Stimulated activated CD8-positive, alpha-beta memory T cell treated with anti-CD3 and anti-CD28 coated beads, Interleukin-4, amount 100 ng/mL, for 1 hour (primary cell): ENCODE measurements around the gene CYP51A1.
"Not testable (repeated sequence)": the region's sequence is repeated elsewhere in the genome, so short reads cannot be mapped to it uniquely, and the experiment has no call there.

Experiments used
- DNase-seq, 2 donors: peaks; one replicate each; pipeline ENCODE4 v3.0.0-alpha.2; 2020; ENCODE audit warnings: low read depth in 2 of 2, low spot score in 1 of 2

The CYP51A1 gene

DNA sequence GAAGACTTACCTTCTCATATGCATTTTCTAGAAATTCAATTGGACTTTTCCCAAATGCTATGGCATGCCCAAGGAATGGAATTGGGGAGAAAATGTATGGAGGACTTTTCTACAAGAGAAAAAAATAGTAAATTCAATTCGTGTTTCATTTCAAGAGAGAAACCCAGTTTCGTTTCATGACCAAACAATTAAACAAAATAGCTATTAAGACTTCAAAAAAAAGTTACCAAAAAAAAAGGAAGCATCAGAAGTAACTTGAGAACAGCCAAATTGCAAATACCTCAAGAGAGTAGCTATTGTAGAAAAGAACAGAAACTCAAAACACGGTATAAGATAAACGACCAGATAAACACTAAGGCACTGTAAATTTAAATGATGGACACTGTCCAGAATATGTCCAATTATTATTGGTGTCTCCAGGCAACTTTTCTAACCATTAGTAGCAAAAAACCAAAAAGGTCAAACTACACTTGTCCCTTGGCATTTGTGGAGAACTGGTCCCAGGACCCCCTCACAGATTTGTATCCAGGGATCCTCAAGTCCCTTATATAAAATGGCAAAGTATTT lies 2.4 kb downstream of the CYP51A1 start:
- DNase-seq, result no peak

DNA sequence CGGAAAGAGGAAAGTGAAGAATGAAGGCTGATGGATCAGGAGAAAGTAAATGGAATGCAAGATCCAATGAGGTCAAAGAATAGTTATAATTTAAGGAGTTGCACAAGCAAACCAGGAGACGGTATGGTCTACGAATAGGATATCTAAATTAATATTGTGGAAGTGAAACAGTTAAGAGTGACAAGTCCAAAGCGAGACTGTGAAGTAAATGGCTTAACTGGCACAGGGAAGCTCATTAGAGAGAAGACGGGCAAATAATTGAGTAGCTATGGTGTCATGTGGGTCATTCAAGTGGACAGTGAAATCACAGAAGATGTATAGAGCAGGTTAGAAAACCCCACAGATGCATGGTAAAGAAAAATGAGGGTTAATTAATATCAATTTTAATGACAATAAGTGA lies 3.2 kb downstream of the CYP51A1 start:
- no peak for DNase-seq

DNA sequence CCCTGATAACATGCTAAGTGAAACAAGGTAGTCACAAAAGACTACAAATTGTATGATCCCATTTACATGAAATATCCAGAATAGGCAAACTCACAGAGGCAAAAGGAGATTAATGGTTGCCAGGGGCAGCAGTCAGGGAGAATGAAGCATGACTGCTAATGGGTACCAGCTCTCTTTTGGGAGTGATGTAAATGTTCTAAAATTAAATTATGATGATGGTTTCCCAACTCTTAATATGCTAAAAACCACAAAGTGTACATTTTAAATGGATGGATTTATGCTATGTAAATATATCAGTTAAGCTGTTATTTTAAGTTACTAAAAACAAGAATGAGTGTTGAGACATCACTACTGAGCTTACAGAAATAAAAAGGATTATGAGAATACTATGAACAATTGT lies 12.6 kb downstream of the CYP51A1 start:
- DNase-seq, result no peak

DNA sequence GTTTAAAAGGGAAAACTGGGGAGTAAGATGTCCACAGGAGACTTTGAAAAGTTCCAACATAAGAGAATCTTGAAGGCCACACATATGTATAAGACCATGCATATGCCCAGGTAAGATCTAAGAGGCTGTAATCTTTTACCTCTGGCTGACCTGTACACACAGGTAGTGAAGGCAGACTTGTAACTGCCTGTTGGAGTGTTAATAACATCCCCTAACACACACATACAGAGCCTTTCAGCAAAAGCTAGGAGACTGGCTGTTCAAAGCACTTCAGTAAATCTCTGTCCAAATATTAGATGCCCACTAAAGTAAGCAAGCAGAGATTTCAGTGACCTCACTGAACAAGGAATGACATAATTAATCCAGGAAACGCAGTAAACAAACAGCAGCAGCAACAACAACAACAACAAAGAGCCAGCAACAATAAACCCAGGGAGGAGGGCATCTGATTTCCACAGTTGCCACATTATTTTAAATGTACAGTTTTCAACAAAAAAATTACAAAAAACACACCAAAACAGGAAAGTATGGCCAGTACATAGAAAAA lies 15.0 kb downstream of the CYP51A1 start:
- DNase-seq, result no peak

DNA sequence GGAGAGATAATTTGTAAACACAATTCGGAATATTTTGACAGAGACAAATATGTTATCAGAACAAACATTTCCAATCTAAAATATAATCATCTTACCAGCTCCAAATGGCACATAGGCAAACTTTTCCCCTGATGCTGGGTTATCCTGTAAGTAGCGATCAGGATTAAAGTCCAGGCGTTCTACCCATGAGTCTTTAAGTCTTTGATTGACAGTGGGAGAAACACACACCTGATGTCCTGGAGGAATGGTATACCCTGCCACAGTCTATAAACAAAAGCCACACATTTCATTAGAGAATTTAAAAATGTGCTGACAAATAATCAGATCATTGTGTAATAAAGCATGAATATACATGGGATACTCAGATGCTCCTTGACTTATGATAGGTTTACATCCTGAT lies 17.3 kb downstream of the CYP51A1 start:
- DNase-seq, result no peak

DNA sequence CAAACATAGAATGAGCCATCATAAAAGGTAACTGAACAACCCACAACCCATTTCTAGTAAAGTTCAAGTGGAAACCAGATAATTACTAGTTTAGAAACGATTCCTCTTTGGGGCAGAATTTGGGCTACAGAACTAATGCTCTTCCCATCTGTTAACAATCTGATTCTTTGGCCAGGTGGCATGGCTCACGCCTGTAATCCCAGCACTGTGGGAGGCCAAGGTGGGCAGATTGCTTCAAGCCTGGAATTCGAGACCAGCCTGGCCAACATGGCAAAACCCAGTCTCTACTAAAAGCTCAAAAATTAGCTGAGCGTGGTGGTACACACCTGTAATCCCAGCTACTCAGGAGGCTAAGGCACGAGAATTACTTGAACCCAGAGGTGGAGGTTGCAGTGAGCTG lies 18.5 kb downstream of the CYP51A1 start:
- DNase-seq, result no peak

DNA sequence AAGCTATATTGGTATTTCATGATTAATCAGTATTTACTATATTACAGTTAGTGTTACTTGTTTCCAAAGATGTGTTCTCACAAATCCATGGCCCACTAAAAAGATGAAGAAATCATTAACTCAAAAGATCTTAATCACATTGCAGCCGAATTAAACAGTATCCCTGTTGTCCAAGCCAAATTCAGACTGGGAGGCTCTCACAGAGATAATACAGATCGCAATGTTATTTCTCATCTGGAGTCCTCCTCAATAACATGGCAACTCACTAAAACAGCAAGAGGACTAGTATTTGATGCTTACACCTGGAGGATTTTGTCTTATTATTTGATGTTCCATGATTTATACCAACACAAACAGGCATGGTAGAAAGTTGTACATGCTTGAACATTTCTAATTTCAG lies 23.4 kb downstream of the CYP51A1 start:
- DNase-seq, result no peak

DNA sequence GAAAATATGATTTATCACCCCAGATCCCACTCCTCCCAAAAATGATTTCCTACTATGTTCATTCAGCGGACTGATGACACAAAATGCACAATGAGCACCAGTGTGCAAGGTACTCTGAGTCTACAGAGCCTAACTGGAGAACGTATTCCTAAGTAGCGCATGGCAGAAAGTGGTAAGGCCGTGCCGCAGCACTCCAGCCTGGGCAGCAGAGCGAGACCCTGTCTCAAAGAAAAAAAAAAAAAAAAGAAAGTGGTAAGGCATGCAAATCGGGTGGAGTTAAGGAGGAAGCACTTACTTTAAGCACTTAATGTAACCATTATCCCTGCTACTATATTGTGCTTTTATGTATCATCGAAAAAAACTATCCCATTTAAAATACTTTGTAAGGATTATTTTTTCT lies 25.5 kb downstream of the CYP51A1 start:
- no peak for DNase-seq

DNA sequence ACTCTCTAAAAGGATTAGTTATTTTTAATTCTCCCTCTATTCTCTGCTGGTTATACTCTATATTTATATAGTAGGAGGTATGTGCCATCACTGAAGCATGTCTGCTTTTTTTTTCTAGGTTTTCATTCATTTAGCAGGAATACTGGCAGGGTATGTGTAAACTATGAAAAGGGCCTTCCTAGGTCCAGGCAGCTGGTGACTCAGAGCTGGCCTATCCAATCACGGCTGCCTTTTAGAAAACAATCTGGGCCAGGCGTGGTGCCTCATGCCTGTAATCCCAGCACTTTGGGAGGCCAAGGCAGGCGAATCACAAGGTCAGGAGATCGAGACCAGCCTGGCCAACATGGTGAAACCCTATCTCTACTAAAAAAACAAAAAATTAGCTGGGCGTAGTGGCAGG lies 31.4 kb downstream of the CYP51A1 start:
- DNase-seq, result not testable (repeated sequence)

DNA sequence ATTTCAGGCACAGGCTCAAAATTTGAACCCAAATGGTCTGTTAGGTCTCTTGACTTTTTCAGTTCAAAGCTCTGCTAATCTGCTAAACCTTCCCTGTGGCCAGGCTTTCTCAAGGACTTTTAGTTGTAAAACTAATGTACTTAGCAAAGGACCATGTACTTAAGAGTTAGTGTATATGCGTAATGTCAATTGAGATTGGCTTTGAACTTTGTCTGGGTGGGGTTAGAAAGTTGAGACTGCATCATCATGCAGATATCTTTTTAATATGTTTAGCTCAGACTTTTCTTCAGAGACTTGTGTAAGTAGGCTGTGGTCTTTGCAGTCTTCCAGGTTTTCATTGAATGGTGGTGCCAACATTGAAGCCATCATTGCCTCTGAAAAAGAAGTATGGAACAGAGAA lies 33.7 kb downstream of the CYP51A1 start:
- no peak for DNase-seq

DNA sequence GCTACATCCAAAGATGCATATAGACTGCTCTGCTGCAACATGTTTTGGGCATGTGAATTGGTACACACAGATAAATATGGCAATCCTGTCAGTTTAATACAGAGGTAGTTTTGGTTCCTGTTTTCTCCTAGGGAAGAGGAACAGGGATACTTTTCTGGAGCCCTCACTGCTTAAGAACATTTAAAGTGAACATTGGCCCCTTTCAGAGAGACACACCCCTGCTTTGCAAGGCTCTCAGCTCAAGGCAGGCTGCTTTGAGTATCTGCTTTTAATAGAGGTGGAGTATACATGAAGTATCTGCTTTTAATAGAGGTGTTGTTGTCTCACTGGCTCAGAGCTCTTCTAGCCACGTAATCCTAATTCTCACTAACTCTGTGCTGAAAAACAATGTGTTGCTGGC lies 38.9 kb downstream of the CYP51A1 start:
- no peak for DNase-seq

DNA sequence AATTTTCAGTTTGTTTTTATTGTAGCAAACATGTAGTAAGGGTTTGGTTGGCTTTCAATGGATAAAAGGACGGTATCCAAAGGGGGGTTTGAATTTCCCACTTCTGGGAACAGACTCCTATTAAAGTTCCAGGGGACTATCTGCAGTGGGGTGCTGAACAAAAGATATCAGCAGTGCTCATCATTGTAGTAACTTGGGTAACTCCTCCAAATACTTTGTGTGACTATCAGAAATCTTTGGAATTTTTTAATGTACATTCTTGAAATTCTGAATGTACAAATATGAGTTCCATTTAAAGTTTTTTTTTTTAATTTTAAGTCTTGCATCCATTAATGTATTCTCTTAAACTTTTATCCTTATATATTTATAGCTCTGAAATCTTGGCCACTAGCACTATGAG lies 42.1 kb downstream of the CYP51A1 start:
- no peak for DNase-seq

DNA sequence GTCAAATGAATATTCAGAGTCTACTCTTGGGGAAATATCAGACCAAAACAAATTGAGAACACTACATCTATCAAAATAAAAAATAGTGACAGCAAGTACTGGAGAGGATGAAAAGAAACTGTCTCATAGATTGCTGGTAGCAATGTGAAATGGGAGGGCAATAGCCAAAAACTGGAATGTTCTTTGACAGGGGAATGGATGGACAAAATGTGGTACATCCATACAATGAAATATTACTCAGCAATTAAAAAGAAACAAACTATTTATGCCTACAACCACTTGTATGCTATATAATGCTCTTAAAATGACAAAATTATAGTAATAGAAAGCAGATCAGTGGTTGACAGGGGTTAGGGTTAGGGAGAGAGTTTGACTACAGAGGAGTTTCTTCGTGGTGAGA lies 46.0 kb downstream of the CYP51A1 start:
- no peak for DNase-seq

DNA sequence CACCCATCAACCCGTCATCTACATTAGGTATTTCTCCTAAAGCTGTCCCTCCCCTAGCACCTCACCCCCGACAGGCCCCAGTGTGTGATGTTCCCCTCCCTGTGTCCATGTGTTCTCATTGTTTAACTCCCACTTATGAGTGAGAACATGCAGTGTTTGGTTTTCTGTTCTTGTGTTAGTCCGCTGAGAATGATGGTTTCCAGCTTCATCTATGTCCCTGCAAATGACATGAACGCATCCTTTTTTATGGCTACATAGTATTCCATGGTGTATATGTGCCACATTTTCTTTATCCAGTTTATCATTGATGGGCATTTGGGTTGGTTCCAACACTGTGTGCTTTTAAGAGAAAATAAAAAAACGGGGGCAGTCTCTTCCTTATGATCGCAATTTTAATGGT lies 50.4 kb downstream of the CYP51A1 start:
- not testable (repeated sequence) for DNase-seq

DNA sequence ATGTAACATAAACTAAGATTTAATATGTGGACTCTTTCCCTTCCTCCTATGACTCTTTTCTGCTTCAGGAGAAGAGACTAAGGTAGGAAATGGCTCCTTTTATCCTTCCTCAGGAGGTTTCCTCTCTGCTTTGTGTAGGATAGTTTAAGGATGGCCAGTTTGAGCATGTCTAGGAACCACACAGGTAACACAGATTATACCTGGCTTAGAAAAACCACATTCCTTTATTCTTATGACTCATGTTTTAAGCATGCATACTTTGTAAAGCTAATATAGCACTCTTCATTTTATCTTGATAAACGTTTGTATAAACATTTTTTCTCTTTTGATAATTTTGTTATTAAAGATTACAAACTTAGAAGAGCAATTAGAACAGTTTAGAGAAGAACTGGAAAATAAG lies 57.8 kb downstream of the CYP51A1 start:
- DNase-seq, result no peak

DNA sequence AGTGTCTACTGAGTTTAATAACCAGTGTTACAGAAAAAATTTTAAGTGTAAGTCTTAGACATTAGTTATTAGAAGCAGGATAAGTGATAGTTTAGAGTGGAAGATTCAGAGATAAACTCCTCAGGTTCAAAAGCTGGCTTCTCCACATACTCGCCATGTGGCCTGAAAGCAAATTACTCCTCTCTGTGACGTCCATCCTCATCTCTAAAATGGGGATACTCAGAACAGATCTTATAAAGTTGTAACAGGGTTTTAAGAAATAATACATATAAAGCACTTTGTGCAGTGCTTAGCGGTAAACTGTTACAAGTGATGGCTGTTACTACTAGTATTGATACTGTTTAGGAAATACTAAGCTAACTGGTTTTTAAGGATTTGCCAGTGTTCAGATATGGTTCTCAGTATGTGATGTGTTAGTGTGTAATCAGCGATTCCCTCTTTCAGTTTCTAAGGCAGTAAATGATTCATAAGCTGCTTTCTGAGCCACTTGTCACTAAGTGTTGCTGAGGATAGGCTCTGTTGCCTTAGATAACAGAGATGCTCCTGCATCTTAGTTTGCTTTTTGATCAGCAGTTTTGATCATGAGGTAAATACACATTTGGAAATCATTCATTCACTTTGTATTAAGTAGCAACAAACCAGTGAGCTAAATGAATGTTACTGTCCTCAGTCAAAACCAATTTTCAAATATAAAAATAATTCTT lies 58.7 kb downstream of the CYP51A1 start:
- no peak for DNase-seq

DNA sequence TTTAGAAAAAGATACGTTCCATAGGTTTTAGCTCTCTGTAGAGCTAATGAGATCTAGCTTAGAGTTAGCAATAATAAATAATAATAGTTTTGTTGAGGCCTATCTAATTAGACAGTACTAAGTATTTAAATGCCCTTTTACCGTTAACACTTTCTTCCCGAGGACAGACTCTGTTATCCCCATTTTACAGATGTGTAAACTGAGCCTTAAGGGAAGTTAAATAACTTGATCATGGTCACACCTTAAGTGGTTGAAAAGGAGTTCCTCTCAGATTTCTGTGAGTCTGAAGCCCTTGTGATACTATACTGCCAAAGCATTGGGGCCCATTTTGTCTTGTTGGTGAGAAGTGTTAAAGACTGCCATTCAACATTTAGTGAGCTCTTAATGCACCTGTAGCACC lies 61.6 kb downstream of the CYP51A1 start:
- DNase-seq, result no peak

DNA sequence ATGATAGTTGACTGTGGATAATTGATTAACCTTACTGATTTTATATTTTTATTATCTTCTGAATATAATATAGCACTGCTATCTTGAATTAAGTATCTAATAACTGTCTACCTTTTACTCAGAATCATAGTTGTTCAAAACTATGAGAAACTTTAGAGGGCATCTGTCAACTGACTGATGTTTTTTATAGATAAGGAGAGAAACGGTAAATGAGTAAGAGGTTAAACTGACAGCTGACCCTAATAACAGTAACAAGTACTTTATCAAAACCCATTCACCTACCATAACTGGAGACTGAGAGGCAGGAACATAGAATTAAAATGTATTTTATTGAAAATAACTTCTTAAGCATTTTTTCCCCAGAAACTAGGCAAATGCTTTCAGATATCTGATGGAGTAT lies 62.2 kb downstream of the CYP51A1 start:
- no peak for DNase-seq

DNA sequence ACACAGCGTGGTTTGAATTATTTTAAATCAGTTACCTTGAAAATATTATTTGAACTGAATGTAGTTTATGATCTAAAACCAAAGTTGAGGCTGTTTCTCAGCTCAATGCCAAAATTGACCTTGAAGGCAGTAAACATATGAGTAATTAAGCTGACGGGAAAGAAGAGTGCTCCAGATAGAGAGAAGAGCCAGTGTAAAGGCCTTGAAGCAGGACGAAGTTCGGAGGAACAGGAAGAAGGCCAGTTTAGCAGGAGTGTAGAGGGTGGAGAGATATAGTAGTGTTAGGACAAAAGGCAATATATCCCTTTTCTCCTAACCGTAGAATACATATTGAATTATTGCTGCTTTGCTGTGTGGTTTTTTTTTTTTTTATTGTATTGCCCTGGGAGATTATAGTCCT lies 63.2 kb downstream of the CYP51A1 start:
- no peak for DNase-seq

DNA sequence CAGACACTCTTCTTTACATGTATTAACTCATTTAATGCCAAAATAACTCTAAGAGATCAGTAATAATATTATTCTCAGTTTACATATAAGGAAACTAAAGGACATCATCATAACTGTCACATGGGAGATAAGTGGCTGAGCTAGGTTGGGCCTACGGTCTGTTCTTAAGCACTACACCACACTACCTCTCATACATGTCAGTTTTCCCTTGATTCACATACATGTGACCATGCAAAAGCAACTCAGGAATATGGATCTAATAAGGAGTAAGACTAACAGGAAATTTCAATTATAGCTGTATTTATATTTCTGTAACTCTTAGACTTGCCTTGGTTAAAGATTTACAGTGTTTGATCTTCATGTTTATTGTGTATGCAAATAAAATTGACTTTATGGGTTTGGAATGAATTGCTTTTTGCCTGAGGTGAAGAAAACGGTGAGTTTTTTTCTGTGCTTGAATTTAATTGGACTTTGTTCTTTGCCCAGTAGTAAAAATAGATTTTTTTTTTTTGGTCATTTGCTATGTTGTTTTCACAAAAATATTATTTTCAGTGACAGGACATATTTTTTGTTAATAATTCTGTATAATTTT lies 69.7 kb downstream of the CYP51A1 start:
- no peak for DNase-seq
